G401.6 (cell line): ENCODE results near the gene NRCAM.

Experiments used
- FAIRE-seq: peaks from 2 replicates; lab custom pipeline; 2012; peaks lifted over from hg19 to GRCh38; lab: Jason Lieb, UNC

The NRCAM gene

DNA sequence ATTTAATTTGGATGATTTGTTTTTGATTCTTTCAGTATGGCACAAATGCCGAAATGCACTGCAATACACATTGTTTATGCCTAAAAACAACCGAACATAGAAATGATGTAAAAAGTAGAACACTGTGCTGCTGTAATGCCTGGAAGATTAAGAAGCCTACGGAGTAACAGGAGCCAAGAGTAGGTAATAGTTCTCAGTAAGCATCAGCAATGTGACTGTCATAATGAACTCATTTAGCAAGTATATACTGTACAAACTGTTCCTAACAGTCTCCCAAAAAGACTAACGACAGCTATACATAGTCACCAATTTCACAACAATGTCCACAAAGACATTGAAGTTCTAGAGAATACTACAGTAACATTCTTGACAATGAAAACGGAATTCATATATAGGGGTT is 307.1 kb downstream of the NRCAM start:
- FAIRE-seq = no peak

DNA sequence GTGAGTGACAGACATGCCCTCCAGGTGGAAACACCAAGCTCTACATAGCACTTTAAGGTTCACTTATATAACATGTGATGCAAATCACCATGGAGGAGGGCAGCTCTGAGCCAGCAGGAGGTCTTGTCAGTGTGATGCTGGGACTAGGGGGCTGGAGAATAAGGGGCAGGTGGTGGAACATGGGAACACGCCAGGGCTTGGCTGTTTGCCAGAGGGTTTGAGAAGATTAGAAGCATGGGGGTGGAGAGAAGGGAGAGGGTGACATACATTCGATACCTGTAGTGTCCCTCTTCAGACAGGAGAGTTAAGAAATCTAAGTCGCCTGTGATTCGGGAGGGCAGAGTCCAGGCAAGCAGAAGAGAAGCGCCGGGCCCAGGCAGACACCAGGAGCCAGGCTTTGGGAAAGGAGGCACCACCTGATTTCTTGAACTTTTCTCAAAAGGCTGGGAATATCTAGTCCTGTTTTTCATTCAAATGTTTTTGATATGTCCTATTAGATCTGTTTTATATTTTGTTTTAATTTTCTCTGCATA is 309.1 kb downstream of the NRCAM start:
- FAIRE-seq = no peak

DNA sequence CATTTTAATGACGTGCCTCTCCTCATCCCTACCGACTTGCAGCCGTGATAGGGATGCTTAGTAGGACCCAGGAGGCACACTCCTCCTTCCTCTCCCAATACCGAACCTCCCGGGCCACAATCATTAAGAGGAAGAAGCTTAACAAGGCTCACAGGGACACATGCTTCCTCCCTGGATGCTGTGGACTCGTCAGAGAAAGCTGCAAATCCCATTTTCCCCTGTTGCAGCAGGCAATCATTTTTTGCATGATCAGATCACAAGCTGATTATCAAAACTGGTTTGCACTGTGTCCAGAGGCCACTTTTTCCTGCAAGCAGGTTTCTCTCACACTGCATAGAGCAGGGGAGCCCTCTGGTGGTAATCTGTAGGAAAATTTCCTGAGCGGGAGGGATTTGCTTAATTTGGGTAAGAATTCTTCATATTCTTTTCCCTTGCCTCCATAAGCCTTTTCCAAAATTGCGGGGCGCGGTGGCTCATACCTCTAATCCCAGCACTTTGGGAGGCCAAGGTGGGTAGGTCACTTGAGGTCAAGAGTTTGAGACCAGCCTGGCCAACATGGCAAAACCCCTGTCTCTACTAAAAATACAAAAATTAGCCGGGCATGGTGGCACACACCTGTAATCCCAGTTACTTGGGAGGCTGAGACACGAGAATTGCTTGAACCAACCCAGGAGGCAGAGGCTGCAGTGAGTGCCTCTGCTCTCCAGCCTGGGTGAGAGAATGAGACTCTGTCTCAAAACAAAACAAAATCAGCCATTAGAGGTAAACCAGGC is 310.0 kb downstream of the NRCAM start:
- FAIRE-seq = no peak

DNA sequence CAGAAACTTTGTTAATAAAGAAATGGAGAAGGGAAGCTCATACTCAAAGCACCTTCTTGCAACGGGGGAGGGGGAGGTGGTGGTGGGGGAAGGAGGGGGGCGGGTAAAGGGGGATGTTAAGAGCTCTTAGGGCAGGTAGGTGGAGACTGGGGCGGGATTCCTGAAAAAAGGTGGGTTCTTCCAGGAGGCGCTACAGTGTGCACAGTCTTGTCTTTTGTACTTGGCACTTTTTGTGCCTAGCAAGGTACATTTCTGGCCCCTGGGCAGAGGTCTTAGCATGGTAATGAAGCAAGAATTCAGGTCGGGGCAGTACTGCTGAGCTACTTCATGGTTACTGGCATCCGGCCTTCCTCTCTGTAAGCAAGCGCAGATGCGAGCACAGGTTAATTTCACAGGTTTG is 310.8 kb downstream of the NRCAM start:
- FAIRE-seq = no peak

DNA sequence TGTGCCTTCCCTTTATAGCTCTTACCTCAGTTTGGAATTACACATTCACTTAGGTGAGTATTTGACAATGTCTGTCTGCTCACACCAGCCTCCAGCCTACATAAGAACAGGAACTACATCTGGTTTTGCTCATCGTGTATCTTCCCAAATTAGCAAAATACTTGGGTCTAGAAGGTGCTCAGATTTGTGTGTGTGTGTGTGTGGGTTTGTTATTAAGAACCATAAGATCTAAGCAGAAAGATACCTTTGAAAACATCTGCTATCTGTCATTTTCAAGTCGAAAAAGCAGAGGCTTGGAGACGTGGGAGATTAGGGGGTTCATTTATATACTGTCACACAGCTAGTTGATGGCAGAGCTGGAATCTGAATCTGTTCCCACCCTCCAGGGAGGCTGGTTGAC is 311.3 kb downstream of the NRCAM start:
- FAIRE-seq = no peak

DNA sequence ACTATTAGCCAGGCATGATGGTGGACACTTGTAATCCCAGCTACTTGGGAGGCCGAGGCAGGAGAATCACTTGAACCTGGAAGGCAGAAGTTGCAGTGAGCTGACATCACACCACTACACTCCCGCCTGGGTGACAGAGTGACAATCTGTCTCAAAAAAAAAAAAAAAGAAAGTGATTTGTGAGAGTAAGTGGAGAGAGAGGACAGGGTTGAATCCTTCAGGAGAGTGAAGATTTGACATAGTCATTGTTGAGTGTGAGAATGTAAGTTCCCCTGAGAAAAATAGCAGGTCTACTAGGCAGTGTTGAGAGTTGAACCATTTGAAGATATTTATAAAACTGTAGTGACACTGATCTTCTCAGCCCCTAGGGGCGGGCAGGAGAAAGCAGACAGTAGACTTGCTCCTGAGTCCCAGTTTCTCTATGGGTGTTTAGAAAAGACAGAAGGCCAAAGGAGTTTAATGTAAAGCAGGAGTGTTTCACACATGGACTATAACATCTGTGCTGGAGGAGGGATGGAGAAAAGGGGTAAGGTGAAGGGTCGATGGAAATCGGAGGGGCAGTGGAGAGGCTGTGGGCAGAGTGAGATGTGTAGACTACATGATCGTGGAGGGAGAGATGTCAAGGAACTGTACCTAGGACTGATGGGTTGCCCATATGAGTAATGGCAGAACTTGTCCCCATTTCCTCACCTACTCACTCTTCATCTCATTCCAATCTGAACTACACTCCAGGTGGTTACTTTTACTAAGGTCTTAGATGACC is 312.4 kb downstream of the NRCAM start:
- no peak for FAIRE-seq

DNA sequence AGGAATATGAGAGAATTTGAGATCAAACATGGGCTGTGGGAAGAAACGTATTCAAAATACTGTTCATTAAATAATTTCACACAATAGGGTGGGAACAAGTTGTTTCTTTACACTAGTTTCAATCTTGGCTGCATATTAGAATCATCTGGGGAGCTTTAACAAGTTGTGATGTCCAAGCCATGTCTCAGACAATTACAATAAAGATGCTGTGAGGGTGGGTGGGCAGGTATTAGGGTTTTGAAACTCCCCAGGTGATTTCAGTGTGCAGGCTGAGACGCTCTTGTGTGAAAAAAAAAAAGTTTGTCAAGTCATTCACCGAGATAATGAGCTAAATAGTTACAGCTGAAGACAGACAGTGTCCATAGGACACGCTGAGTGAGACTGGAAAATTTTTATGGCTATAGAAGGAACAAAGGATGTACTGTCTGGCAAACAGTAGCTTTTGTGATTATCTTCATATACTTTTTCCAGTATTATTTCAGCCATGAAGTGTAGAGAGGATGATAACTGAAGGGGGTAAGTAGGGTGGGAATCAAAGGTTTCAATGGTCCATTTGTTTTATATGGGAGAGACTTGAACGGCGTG is 313.5 kb downstream of the NRCAM start:
- FAIRE-seq = no peak

DNA sequence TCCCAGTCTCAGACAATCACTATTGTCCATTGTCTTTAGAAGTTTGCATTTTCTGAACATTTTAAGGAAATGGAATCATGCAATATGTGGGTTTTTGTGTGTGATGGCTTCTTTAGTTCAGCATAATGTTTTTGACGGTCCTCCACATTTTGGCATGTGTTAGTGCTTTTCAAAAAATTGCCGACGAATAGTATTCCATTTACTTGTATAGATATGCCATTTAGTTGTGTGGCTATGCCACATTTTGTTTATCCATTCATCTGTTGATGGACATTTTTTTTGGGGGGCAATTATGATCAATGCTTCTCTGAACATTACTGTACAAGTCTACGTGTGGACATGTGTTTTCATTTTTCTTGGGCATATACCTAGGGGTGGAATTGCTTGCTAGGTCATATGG is 314.1 kb downstream of the NRCAM start:
- no peak for FAIRE-seq

DNA sequence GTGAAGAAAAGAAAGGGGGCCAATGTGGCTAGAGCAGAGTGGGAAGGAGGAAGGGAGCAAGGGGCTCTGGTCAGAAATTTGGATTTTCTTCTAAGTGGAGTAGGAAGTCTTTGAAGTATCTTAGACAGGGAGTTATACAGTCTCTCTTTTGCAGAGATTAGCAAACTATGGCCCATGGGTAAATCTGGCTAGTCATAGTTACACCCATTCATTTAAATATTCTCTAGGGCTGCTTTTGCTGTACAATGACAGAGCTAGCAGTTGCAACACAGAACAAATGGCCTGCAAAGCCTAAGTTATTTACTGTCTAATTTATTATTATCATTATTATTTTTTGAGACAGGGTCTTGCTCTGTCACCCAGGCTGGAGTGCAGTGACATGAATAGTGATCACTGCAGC is 315.6 kb downstream of the NRCAM start:
- FAIRE-seq = no peak

DNA sequence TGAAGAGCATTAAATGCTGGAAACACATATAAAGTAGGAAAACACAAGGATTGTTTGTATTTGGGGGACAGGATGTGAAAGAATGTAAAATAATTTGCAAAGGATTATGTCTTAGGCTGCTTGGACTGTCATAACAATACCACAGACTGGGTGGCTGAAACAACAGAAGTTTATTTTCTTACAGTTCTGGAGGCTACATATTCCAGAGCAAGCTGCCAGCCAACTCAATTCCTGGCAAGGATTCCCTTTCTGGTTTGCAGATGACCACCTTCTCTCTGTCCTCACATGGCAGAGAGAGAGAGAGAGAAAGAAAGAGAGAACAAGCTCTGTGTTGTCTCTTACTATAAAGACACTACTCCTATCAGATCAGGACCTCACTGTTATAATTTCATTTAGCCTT is 317.3 kb downstream of the NRCAM start:
- FAIRE-seq = no peak

DNA sequence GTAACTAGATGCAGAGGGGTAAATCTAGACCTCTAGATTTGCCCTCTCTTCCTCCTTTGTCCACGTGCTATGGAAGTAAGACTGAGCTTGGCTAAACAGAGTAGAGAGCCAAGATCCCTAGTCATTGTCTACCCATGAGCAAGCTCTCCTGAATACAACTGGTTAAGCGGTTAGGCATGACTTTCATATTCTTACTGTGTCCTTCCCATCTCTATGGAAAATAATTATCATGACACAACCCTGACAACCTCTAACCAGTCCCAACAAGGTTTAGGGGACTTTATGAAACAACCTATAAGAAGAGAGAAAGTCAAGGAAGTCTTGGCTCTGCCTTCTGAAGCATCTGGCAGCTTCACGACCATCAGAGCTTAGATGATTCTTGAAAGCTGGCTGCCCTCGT is 318.2 kb downstream of the NRCAM start:
- FAIRE-seq = no peak

DNA sequence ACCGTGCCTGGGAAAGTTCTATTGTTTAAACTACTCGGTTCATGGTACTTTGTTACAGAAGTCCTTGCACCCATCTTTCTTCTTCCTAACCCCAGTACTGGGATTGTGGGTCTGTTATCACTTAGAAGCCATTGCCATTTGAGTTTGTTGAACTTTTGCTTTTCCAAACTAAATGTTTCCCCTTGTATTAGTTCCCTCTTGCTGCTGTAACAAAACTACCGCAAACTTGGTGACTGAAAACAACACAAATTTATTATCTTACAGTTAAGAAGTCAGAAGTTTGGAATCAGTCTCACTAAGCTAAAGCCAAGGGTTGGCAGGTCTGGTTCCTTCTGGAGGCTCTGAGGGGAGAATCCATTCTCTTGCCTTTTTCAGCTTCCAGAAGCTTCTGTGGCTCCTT is 319.2 kb downstream of the NRCAM start:
- no peak for FAIRE-seq

DNA sequence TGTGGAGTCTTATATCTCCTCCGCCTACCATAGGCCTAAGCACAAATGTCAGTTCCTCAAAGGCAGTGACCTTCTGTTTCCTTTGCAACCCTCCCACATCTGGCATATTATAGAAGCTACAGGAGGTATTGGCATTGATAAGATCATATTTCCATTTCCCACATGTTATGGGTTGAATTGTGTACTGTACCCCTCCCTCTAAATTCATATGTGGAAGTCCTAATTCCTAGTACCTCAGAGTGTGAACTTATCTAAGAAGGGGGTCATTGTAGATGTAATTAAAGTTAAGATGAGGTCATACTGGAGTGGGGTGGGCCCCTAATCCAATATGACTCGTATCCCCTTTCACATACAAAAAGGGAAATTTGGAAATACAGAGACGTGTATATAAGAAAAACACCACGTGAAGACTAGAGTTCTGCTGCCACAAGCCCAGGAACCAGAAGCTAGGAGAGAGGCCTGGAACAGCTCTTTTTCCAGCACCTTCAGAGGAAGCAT is 320.0 kb downstream of the NRCAM start:
- no peak for FAIRE-seq

DNA sequence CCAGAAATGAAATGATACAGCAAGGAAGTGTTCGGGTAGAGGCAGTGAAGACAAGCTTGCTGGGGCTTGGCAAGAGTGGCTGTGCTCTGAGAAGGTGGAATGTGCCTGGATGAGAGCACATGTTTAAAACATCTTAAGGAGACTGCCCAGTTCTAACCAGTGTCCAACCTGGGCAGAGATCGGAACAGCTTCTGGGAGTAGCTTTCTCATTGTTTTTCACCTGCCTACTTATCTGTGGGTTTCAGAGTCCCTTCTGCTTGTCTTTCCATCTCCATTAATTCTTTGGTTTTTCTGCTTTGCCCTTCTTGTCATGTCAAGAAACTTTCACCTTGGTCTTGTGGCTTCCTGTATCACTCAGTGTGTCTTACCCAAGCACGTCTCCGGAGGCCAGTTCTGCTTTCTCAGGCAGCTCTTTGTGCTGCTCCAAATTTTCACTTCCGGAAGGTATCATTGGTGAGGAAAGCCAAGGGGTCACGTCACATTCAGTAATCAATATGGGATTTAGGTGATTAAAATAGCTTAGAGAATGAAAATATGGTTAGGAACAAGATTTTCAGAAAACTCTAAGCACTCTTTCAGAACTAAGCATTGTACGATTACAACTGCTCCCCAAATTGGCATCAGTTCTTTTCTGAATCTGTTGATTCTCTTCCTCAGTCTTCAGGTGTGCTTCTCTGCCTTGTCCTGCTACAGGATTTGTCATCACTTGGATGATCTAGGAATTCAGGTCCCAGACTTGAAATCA is 320.6 kb downstream of the NRCAM start:
- FAIRE-seq = no peak

DNA sequence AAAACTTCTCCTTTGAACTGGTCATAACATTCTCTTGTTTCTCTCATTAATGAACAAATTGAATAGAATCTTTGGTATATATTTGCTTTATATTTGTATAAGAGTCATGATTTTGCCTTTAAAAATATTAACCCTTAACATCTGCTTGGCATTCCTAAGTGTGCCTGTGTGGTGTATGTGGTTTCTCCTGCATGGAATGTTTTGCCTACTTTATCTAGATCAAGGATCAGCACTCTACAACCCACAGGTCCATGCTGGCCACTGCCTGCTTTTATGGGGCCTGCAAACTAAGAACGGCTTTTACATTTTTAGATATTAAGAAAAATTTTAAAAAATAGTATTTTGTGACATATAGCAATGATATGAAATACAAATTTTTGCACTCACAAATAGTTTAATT is 321.8 kb downstream of the NRCAM start:
- FAIRE-seq = no peak

DNA sequence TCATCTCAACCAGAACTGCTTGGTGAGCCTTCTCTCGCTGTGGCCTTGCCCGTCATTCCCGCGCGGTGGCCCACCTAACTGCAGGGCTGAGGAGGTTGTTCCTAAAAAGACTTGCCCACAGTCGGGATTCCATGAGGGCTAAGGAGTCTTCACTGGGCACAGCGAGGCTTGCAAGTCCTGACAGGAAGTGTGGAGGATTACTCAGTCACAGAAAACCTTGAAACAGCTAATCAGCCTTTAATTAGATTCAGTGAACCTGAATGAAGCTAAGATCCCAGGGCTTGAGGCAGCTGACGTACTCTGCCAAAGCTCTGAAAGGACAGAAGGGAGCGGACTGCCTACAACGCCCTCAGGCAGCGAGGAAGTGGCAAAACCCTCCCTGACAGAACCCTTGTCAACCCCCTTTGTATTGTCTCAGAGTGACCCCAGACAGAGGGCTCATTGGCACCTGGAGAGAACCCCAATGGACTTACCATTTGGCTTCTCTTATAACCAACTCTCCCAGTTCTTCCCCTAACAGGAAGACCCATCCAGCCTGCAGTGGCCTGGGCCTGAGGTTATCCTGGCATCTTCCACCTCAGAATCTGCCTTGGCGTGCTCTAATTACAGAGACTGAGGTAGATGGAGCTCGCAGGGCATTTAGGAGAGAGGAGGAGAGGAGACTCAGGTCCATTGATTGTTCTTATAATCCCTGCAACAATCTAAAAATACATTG is 323.5 kb downstream of the NRCAM start:
- FAIRE-seq = no peak

DNA sequence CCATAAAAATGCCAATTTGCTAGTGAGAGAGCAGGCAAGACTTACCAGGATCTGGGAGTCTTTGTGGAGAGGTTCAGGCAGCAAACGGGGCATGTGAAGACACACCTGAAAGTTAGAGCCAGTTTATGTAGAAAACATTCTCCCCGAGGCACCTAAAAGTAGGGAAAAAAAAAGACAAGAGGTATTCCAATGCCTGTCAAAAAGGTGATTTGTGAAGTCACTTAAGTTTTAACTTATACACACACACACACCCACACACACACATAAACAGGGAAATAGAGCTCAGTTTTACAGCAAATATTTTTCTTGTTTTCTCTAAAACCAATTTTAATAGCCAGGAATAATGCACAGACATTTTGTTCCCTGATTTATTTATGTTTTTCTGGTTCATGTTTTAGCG is 326.0 kb downstream of the NRCAM start, which contains the start of gene LAMB4:
TSS of gene LAMB4 (minus strand) at position 101 of the 400 bp plus-strand sequence. CDS start 7,197 bp downstream, outside the sequence.
- no peak for FAIRE-seq

DNA sequence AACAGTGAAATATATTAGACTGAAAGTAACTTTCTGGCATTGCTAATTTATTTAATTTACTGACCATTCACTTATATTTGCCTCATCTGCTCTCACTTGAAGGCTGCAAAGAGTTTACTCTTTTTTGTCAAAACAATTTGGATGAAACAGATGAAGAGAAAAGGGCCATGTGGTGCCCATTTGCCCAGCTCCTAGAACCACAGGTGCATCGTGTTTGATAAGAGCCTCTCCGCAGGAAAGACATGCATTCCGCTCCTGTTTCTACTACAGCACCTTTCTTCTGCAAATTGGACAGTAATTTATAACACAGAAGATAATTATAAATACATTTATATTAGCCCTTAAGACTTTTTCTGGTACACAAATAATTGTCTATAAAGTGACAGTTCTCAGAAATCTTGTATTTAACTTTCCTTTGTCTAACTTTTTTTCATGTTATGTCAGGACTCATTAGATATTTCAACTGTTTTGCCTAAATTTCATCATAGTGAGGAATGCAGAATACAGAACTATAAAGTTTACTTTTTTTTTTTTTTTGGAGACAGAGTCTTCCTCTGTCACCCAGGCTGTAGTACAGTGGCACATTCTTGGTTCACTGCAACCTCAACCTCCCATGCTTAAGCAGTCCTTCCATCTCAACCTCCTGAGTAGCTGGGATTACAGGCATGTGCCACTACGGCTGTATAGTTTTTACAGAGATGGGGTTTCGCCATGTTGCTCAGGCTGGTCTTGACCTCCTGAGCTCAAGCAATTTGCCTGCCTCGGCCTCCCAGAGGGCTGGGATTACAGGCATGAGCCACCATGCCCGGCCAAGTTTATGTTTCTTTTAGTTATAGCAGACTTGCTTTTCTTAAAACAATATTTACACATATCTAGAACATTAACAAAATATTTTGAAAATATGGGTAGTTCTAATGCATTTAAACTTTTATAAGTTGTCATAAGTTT is 326.9 kb downstream of the NRCAM start:
- FAIRE-seq = no peak

DNA sequence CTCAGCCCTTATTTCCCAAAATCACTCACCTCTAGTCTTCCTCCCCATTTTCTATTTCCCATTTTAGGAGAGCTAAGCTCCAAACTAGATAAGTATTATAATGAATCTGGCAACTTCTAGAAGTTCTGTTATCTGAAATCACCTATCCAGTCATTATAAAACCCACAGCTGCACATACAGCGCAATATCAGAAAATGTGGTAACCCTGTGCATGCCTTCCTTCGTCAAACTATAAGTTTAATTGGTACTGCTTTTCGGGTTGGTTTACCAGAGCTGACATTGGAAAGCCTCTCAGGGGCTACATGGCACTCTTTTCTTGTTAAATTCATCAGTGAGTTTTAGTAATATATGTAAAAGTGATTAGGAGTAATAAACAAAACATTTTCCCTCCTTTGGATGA is 327.7 kb downstream of the NRCAM start:
- FAIRE-seq = no peak

DNA sequence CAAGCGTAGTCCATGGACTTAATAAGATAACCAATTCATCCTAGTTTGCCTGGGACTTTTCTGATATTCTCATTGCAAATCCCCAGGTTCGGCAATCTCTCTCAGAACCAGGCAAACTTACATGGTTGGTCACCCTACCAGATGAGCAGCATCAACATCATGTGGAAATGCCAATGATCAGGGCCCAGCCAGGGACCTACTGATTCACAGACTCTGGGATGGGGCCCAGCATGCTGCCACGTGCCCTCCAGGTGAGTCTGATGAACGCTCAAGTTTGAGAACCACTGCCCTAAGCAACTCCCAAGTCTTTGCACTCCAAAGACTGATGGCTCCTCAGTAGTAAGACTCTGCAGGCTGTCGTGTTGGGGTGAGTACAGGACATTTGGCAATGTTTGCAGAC is 328.8 kb downstream of the NRCAM start:
- no peak for FAIRE-seq
